HepG2 (cell line): Measurements from ENCODE around the gene DSCAML1. TPM values are rescaled to one million over a fixed set of nuclear protein-coding genes. Genes with fewer than 3 reads are reported as not detected.

Experiments
- ATAC-seq: fragments of 200-7000 bp; cut with Tn5 transposase; 3 replicates; pipeline ENCODE4 v1.9.1; 2020; ENCODE audit warnings: mild to moderate bottlenecking, moderate library complexity
- BruUV-seq: library from RNA; stranded (reverse); fragments of 400-500 nt; replicated peaks from 2 replicates; lab custom pipeline; 2021; lab: Mats Ljungman, UMichigan
- CTCF ChIA-PET: fragments of 300-600 bp; formaldehyde crosslinking; extraction: SDS; loops from one replicate; lab custom pipeline; 2021; ENCODE audit warnings: low total read pairs, inconsistent platforms, low intra/inter-chr PET ratio; lab: Yijun Ruan, JAX
- POLR2A ChIA-PET: fragments of 350-600 bp; sonication (Branson Sonifier 250); formaldehyde crosslinking; loops from one replicate; lab custom pipeline; 2020; ENCODE audit warnings: antibody characterized with exemption, inconsistent platforms; lab: Yijun Ruan, JAX
- DNase-seq: peaks from one replicate; pipeline ENCODE4 v3.0.0-alpha.2; 2015; ENCODE audit warnings: low spot score
- FAIRE-seq: peaks from 3 replicates; lab custom pipeline; 2011; peaks lifted over from hg19 to GRCh38; lab: Jason Lieb, UNC
- H2AFZ ChIP-seq: one replicate; pipeline ENCODE4 v1.6.1; 2011; ENCODE audit warnings: low read length, inconsistent platforms
- H3K27ac ChIP-seq: fragments of 300-600 bp; 3 replicates; pipeline ENCODE4 v1.8.0; 2011; ENCODE audit warnings: mixed run types, mild to moderate bottlenecking, mixed read lengths, low read length, inconsistent platforms; ENCODE audit not compliant: insufficient read depth; ENCODE audit errors: extremely low read length
- H3K27me3 ChIP-seq, 2 experiments: fragments of 200-600 bp in 1 of 2; 2 replicates in 1 of 2; 3 replicates in 1 of 2; pipeline versions ENCODE4 v1.6.0 to v1.8.0; 2011; ENCODE audit warnings: low read length in 2 of 2, mild to moderate bottlenecking in 2 of 2, moderate library complexity in 2 of 2, inconsistent platforms in 1 of 2; ENCODE audit not compliant: insufficient read depth in 2 of 2, control insufficient read depth in 1 of 2
- H3K36me3 ChIP-seq, 2 experiments: fragments of 200-600 bp in 1 of 2; replicated peaks in 1 of 2; 2 replicates in 1 of 2; 3 replicates in 1 of 2; pipeline versions ENCODE4 v1.5.1 to v1.8.0; 2011; ENCODE audit warnings: low read length in 2 of 2, inconsistent platforms in 1 of 2; ENCODE audit not compliant: insufficient read depth in 2 of 2, control insufficient read depth in 1 of 2
- H3K4me1 ChIP-seq: 2 replicates; pipeline ENCODE4 v1.5.1; 2012; ENCODE audit warnings: low read length, inconsistent platforms; ENCODE audit not compliant: insufficient read depth
- H3K4me2 ChIP-seq: 2 replicates; pipeline ENCODE4 v1.6.0; 2011; ENCODE audit warnings: low read depth, low read length, inconsistent platforms
- H3K4me3 ChIP-seq, 3 experiments: fragments of 200-600 bp in 1 of 3; sonication (generic), shearing (Covaris generic) in 1 of 3; replicated peaks in 1 of 3; 2 replicates each; pipeline ENCODE4 v1.5.1; 2011 to 2016; ENCODE audit warnings: low read length in 3 of 3, inconsistent platforms in 2 of 3, low read depth in 2 of 3, mild to moderate bottlenecking in 2 of 3, control low read depth in 1 of 3, mixed read lengths in 1 of 3; ENCODE audit not compliant: insufficient read depth in 1 of 3
- H3K79me2 ChIP-seq: one replicate; pipeline ENCODE4 v1.6.1; 2011; ENCODE audit warnings: low read length, inconsistent platforms; ENCODE audit not compliant: insufficient read depth
- H3K9ac ChIP-seq: 2 replicates; pipeline ENCODE4 v1.6.0; 2011; ENCODE audit warnings: mild to moderate bottlenecking, low read depth, low read length, inconsistent platforms; ENCODE audit not compliant: insufficient read depth
- H3K9me3 ChIP-seq: 2 replicates; pipeline ENCODE4 v1.5.1; 2012; ENCODE audit warnings: mild to moderate bottlenecking, low read length
- H4K20me1 ChIP-seq: 2 replicates; pipeline ENCODE4 v1.6.0; 2011; ENCODE audit warnings: inconsistent platforms, mild to moderate bottlenecking, low read length, moderate library complexity; ENCODE audit not compliant: insufficient read depth
- ATF7 ChIP-seq, 2 experiments: fragments of 450-650 bp in 1 of 2; sonication (generic) in 1 of 2; formaldehyde crosslinking in 1 of 2; IDR thresholded peaks; 2 replicates each; pipeline versions ENCODE4 v1.4.0 to v1.6.1; 2016 to 2020; ENCODE audit warnings: antibody characterized with exemption in 1 of 2, mild to moderate bottlenecking in 1 of 2, missing genetic modification reagents in 1 of 2
- DNMT3B ChIP-seq: conservative IDR thresholded peaks from 2 replicates; pipeline ENCODE4 v1.6.1; 2016; ENCODE audit warnings: missing biosample characterization, control low read depth
- GATA4 ChIP-seq: sonication (generic); IDR thresholded peaks from 2 replicates; pipeline ENCODE4 v1.6.1; 2016; ENCODE audit warnings: antibody characterized with exemption, low read depth, borderline replicate concordance
- GATAD1 ChIP-seq: IDR thresholded peaks from 2 replicates; pipeline ENCODE4 v1.6.1; 2016; ENCODE audit warnings: missing genetic modification reagents, missing compliant biosample characterization
- GZF1 ChIP-seq: sonication (generic); formaldehyde crosslinking; IDR thresholded peaks from 2 replicates; pipeline ENCODE4 v1.5.1; 2020; ENCODE audit warnings: mild to moderate bottlenecking, missing genetic modification reagents
- MAFG ChIP-seq: sonication (generic); formaldehyde crosslinking; IDR thresholded peaks from 2 replicates; pipeline ENCODE4 v1.5.1; 2020; ENCODE audit warnings: mild to moderate bottlenecking, missing genetic modification reagents
- MEIS2 ChIP-seq: sonication (generic); formaldehyde crosslinking; IDR thresholded peaks from 2 replicates; pipeline ENCODE4 v1.9.0; 2021; ENCODE audit warnings: mild to moderate bottlenecking, missing genetic modification reagents
- SRF ChIP-seq: IDR thresholded peaks from 2 replicates; pipeline ENCODE4 v1.6.1; 2011; ENCODE audit warnings: mild to moderate bottlenecking, low read depth, low read length, moderate library complexity
- SUZ12 ChIP-seq: fragments of 150-350 bp; IDR thresholded peaks from 2 replicates; pipeline ENCODE4 v1.6.1; 2014; ENCODE audit warnings: low read depth, low read length
- TBX2 ChIP-seq: sonication (generic); formaldehyde crosslinking; IDR thresholded peaks from 2 replicates; pipeline ENCODE4 v1.5.0; 2020; ENCODE audit warnings: missing genetic modification reagents, mild to moderate bottlenecking, borderline replicate concordance
- TCF7L2 ChIP-seq: IDR thresholded peaks from 2 replicates; pipeline ENCODE4 v1.6.1; 2011; ENCODE audit warnings: mild to moderate bottlenecking, low read depth, low read length, moderate library complexity
- ZKSCAN8 ChIP-seq: IDR thresholded peaks from 2 replicates; pipeline ENCODE4 v1.6.1; 2016; ENCODE audit warnings: borderline replicate concordance, missing genetic modification reagents, missing compliant biosample characterization
- ZNF552 ChIP-seq: sonication (generic); formaldehyde crosslinking; IDR thresholded peaks from 2 replicates; pipeline ENCODE4 v1.9.0; 2022; ENCODE audit warnings: missing genetic modification reagents, mild to moderate bottlenecking, borderline replicate concordance
- ZNF781 ChIP-seq: sonication (generic); formaldehyde crosslinking; IDR thresholded peaks from 2 replicates; pipeline ENCODE4 v1.5.1; 2020; ENCODE audit warnings: borderline replicate concordance, mild to moderate bottlenecking, missing genetic modification reagents; ENCODE audit errors: not compliant biosample characterization
- ZSCAN31 ChIP-seq: sonication (generic); formaldehyde crosslinking; IDR thresholded peaks from 2 replicates; pipeline ENCODE4 v1.5.0; 2020; ENCODE audit warnings: low read depth, mild to moderate bottlenecking, missing genetic modification reagents
- WGBS: methylation state at CpG from one replicate; pipeline ENCODE4 v1.1.6; 2017; ENCODE audit warnings: low lambda C conversion rate; 5-methylcytosine and 5-hydroxymethylcytosine counted together
- in situ Hi-C: cut with HindIII; loops from 2 replicates; pipeline ENCODE4 v1.10.0; 2017; ENCODE audit warnings: low pct_unique_long_range_greater_than_20kb; ENCODE audit not compliant: extremely low pct_ligation_motif_present
- intact Hi-C: fragments of 100-400 bp; cut with micrococcal nuclease; formaldehyde crosslinking; loops from one replicate; pipeline ENCODE4 v1.10.0; 2022; ENCODE audit not compliant: unreplicated experiment
- polyA plus RNA-seq, 8 experiments: library from polyadenylated mRNA; depleted of rRNA in 3 of 8; stranded (reverse) in 7 of 8; unstranded in 1 of 8; fragments of >200 nt; fragmentation: Illumina TruSeq in 4 of 8; extraction: Trizol in 4 of 8; gene quantifications; 2 replicates each; pipeline versions ENCODE4 v1.2.1 to v1.2.3, GENCODE V29; 2011 to 2016; ENCODE audit warnings: low read depth in 4 of 8, missing spikeins in 1 of 8, mixed read lengths in 1 of 8; ENCODE audit not compliant: insufficient read depth in 1 of 8
- total RNA-seq, 5 experiments: library from RNA; depleted of rRNA; stranded (reverse); fragments of >200 nt; fragmentation: Illumina TruSeq; extraction: Trizol; gene quantifications; 2 replicates each; pipeline ENCODE4 v1.2.3, GENCODE V29; 2016; ENCODE audit warnings: low read depth in 1 of 5
- TF ChIP-seq, protein P1 (sequence below): sonication (generic); formaldehyde crosslinking; IDR thresholded peaks from 2 replicates; pipeline ENCODE4 v1.9.0; 2021; ENCODE audit warnings: missing genetic modification reagents, borderline replicate concordance
- TF ChIP-seq, protein P2 (sequence below): sonication (generic); formaldehyde crosslinking; IDR thresholded peaks from 2 replicates; pipeline ENCODE4 v1.5.0; 2020; ENCODE audit warnings: missing genetic modification reagents, mild to moderate bottlenecking, borderline replicate concordance
- TF ChIP-seq, protein P3 (sequence below): sonication (generic); formaldehyde crosslinking; IDR thresholded peaks from 2 replicates; pipeline ENCODE4 v1.5.1; 2020; ENCODE audit warnings: missing genetic modification reagents, mild to moderate bottlenecking, borderline replicate concordance
- TF ChIP-seq, protein P4 (sequence below): sonication (generic); formaldehyde crosslinking; IDR thresholded peaks from 2 replicates; pipeline ENCODE4 v1.5.0; 2020; ENCODE audit warnings: missing genetic modification reagents
- TF ChIP-seq, protein P5 (sequence below): sonication (generic); formaldehyde crosslinking; IDR thresholded peaks from 2 replicates; pipeline ENCODE4 v1.4.0; 2020; ENCODE audit warnings: low read depth, mild to moderate bottlenecking, missing genetic modification reagents

The DSCAML1 gene
- total and polyA plus RNA-seq, 2 of the 13 experiments (the other 11 are each of a cell fraction or from before 2014, with no cell fraction given) = 0.29 to 0.40 TPM

DNA sequence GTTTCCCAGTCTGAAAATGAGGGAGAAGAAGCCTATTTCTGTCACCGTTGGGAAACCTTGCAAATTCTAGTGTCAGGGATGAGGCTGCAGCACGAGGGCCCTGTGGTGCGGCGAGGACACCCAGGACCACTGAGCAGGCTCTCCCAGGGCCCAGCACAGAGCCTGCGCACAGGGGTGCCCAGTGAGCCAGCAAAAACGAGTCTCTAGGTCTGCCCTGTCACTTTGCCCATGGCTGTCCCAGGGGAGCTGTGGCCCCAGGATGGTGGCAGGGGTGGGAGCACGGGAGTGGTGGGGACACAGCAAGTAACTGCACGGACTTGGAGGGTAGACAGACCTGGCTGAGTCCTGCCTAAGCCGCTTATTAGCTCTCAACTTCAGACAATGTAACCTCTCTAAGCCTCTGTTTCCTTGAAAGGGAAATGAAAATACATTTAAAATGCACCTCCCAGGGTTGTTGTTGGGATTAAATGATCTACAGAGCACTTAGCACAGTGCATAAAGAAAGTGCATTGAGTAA is 44.2 kb downstream of the DSCAML1 start:
- H3K4me3 ChIP-seq = no peak overlapping the region
- no peak overlapping the region for H2AFZ ChIP-seq
- POLR2A ChIA-PET = no interaction called here
- peaks cover 31% of the 10 kb centered on the region for H3K4me1 ChIP-seq
- no peak overlapping the region for H3K4me2 ChIP-seq
- no peak for DNase-seq
- H3K27ac ChIP-seq = no peak overlapping the region
- ATAC-seq = no peak
- 47% methylated on average over 3 of the region's 9 CpGs for WGBS
- no peaks in the 10 kb centered on the region for H3K36me3 ChIP-seq
- TF ChIP-seq ZNF552 = no peak
- no peak for TF ChIP-seq ZKSCAN8 (CRISPR knock-in tag)
- TF ChIP-seq SUZ12 = no peak
- no peak for TF ChIP-seq ATF7 (IDR thresholded peaks at IDR 0.05)
- TF ChIP-seq ATF7 (CRISPR knock-in tag; IDR thresholded peaks at IDR 0.05) = no peak
- TF ChIP-seq, protein P1, sequence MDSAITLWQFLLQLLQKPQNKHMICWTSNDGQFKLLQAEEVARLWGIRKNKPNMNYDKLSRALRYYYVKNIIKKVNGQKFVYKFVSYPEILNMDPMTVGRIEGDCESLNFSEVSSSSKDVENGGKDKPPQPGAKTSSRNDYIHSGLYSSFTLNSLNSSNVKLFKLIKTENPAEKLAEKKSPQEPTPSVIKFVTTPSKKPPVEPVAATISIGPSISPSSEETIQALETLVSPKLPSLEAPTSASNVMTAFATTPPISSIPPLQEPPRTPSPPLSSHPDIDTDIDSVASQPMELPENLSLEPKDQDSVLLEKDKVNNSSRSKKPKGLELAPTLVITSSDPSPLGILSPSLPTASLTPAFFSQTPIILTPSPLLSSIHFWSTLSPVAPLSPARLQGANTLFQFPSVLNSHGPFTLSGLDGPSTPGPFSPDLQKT = no peak
- TF ChIP-seq, protein P2, sequence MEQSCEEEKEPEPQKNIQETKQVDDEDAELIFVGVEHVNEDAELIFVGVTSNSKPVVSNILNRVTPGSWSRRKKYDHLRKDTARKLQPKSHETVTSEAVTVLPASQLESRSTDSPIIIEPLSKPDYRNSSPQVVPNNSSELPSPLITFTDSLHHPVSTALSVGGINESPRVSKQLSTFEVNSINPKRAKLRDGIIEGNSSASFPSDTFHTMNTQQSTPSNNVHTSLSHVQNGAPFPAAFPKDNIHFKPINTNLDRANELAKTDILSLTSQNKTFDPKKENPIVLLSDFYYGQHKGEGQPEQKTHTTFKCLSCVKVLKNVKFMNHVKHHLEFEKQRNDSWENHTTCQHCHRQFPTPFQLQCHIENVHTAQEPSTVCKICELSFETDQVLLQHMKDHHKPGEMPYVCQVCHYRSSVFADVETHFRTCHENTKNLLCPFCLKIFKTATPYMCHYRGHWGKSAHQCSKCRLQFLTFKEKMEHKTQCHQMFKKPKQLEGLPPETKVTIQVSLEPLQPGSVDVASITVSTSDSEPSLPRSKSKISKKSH (CRISPR knock-in tag) = no peak
- TF ChIP-seq, protein P3, sequence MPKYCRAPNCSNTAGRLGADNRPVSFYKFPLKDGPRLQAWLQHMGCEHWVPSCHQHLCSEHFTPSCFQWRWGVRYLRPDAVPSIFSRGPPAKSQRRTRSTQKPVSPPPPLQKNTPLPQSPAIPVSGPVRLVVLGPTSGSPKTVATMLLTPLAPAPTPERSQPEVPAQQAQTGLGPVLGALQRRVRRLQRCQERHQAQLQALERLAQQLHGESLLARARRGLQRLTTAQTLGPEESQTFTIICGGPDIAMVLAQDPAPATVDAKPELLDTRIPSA (CRISPR knock-in tag) = no peak
- no peak for TF ChIP-seq ZNF781
- TF ChIP-seq, protein P4, sequence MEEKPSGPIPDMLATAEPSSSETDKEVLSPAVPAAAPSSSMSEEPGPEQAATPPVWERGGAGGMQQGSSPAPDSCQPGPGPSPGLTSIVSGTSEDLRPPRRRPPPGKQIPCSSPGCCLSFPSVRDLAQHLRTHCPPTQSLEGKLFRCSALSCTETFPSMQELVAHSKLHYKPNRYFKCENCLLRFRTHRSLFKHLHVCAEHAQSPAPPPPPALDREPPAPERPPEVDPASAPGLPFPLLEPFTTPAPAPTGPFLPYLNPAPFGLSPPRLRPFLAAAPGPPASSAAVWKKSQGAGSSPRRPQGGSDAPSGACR (CRISPR knock-in tag) = no peak
- no peak for TF ChIP-seq TBX2 (CRISPR knock-in tag)
- TF ChIP-seq, protein P5, sequence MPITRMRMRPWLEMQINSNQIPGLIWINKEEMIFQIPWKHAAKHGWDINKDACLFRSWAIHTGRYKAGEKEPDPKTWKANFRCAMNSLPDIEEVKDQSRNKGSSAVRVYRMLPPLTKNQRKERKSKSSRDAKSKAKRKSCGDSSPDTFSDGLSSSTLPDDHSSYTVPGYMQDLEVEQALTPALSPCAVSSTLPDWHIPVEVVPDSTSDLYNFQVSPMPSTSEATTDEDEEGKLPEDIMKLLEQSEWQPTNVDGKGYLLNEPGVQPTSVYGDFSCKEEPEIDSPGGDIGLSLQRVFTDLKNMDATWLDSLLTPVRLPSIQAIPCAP (CRISPR knock-in tag) = no peak
- TF ChIP-seq SRF = no peak
- no peak for TF ChIP-seq ZSCAN31
- TF ChIP-seq GATAD1 (CRISPR knock-in tag) = no peak
- TF ChIP-seq TCF7L2 = no peak
- no peak for TF ChIP-seq GZF1
- no peak for TF ChIP-seq MAFG (CRISPR knock-in tag)
- no peak for TF ChIP-seq GATA4
- no peak for TF ChIP-seq DNMT3B (CRISPR knock-in tag)
- no peak for TF ChIP-seq MEIS2 (CRISPR knock-in tag)
- CTCF ChIA-PET = no interaction called here
- in situ Hi-C loops (no loop called here), intact Hi-C loops (no loop called here)
- no peaks in the 10 kb centered on the region for H3K79me2 ChIP-seq
- no peak overlapping the region for H3K9ac ChIP-seq
- H4K20me1 ChIP-seq = peaks cover 10% of the 10 kb centered on the region; the same call in 1 of the 2 replicates
- H3K27me3 ChIP-seq = peaks cover 0 to 16% of the 10 kb centered on the region in 2 experiments; a peak in 1 of 5 replicates
- H3K9me3 ChIP-seq = no peaks in the 10 kb centered on the region
- FAIRE-seq = no peak
- BruUV-seq = no TSS peak
